Effector memory CD4-positive, alpha-beta T cell (primary cell): Measurements from ENCODE around the gene TMEM250.

Source experiments
- DNase-seq, 3 donors: peaks; one replicate each; pipeline ENCODE4 v3.0.0-alpha.2; 2020
- H3K27ac ChIP-seq: 2 replicates; pipeline ENCODE4 v1.7.0; 2013; ENCODE audit warnings: mild to moderate bottlenecking, low read length, moderate library complexity; ENCODE audit not compliant: insufficient read depth, poor library complexity, severe bottlenecking
- H3K27me3 ChIP-seq: replicated peaks from 2 replicates; pipeline ENCODE4 v1.7.0; 2013; ENCODE audit warnings: mild to moderate bottlenecking, low read length; ENCODE audit not compliant: insufficient read depth, control insufficient read depth, poor library complexity, severe bottlenecking
- H3K36me3 ChIP-seq: 2 replicates; pipeline ENCODE4 v1.7.0; 2013; ENCODE audit warnings: mild to moderate bottlenecking, low read length, moderate library complexity; ENCODE audit not compliant: control insufficient read depth, insufficient read depth
- H3K4me1 ChIP-seq: 2 replicates; pipeline ENCODE4 v1.7.0; 2013; ENCODE audit warnings: low read length, mild to moderate bottlenecking; ENCODE audit not compliant: control insufficient read depth, insufficient read depth, poor library complexity, severe bottlenecking
- H3K4me3 ChIP-seq: 2 replicates; pipeline ENCODE4 v1.7.0; 2013; ENCODE audit warnings: low read length, low read depth, mild to moderate bottlenecking; ENCODE audit not compliant: insufficient read depth, poor library complexity, severe bottlenecking
- H3K9me3 ChIP-seq: 2 replicates; pipeline ENCODE4 v1.7.0; 2013; ENCODE audit warnings: mild to moderate bottlenecking, low read length, moderate library complexity; ENCODE audit not compliant: control insufficient read depth

The TMEM250 gene

GRCh38 chr9:136088481-136088938 lies 30.2 kb downstream of the TMEM250 start:
- DNase-seq = no peak
- Histone ChIP-seq H3K36me3 (no peaks in the 10 kb centered on the region), H3K4me3 (no peak overlapping the region), H3K4me1 (peaks cover 11% of the 10 kb centered on the region), H3K27ac (no peak overlapping the region), H3K9me3 (no peaks in the 10 kb centered on the region), H3K27me3 (no peaks in the 10 kb centered on the region)

GRCh38 chr9:136087741-136088480 lies 30.8 kb downstream of the TMEM250 start:
- no peaks in the 10 kb centered on the region for H3K36me3 ChIP-seq
- no peak overlapping the region for H3K27ac ChIP-seq
- peaks cover 8% of the 10 kb centered on the region for H3K4me1 ChIP-seq
- no peaks in the 10 kb centered on the region for H3K27me3 ChIP-seq
- DNase-seq = no peak
- no peak overlapping the region for H3K4me3 ChIP-seq
- H3K9me3 ChIP-seq = no peaks in the 10 kb centered on the region

- no peaks in the 10 kb centered on the region for H3K27me3 ChIP-seq
- no peak overlapping the region for H3K4me3 ChIP-seq
- no peak overlapping the region for H3K27ac ChIP-seq
- H3K9me3 ChIP-seq = no peaks in the 10 kb centered on the region
- no peak for DNase-seq
- H3K36me3 ChIP-seq = no peaks in the 10 kb centered on the region
- peaks cover 8% of the 10 kb centered on the region for H3K4me1 ChIP-seq
Observed at GRCh38 chr9:136086951-136087740, 31.5 kb downstream of the TMEM250 start.

- H3K4me1 ChIP-seq = peaks cover 8% of the 10 kb centered on the region
- no peaks in the 10 kb centered on the region for H3K27me3 ChIP-seq
- H3K4me3 ChIP-seq = no peak overlapping the region
- no peak overlapping the region for H3K27ac ChIP-seq
- no peaks in the 10 kb centered on the region for H3K9me3 ChIP-seq
- H3K36me3 ChIP-seq = no peaks in the 10 kb centered on the region
- DNase-seq = no peak
Observed at GRCh38 chr9:136086213-136086881, 32.3 kb downstream of the TMEM250 start.

GRCh38 chr9:136085815-136086212 lies 32.9 kb downstream of the TMEM250 start:
- H3K27me3 ChIP-seq = no peaks in the 10 kb centered on the region
- no peaks in the 10 kb centered on the region for H3K36me3 ChIP-seq
- H3K9me3 ChIP-seq = no peaks in the 10 kb centered on the region
- no peak overlapping the region for H3K4me3 ChIP-seq
- DNase-seq = no peak
- H3K4me1 ChIP-seq = peaks cover 8% of the 10 kb centered on the region
- no peak overlapping the region for H3K27ac ChIP-seq

GRCh38 chr9:136084063-136084944 lies 34.4 kb downstream of the TMEM250 start:
- Histone ChIP-seq H3K27me3 (no peaks in the 10 kb centered on the region), H3K27ac (no peak overlapping the region), H3K4me1 (peaks cover 8% of the 10 kb centered on the region), H3K4me3 (no peak overlapping the region), H3K36me3 (no peaks in the 10 kb centered on the region), H3K9me3 (no peaks in the 10 kb centered on the region)
- no peak for DNase-seq

GRCh38 chr9:136083558-136084062 lies 35.1 kb downstream of the TMEM250 start:
- no peaks in the 10 kb centered on the region for H3K36me3 ChIP-seq
- no peak overlapping the region for H3K4me3 ChIP-seq
- no peak for DNase-seq
- no peaks in the 10 kb centered on the region for H3K9me3 ChIP-seq
- H3K4me1 ChIP-seq = peaks cover 4% of the 10 kb centered on the region
- no peak overlapping the region for H3K27ac ChIP-seq
- H3K27me3 ChIP-seq = no peaks in the 10 kb centered on the region

- no peak for DNase-seq
- Histone ChIP-seq H3K27ac (no peak overlapping the region), H3K36me3 (no peaks in the 10 kb centered on the region), H3K27me3 (no peaks in the 10 kb centered on the region), H3K9me3 (no peaks in the 10 kb centered on the region), H3K4me3 (no peak overlapping the region), H3K4me1 (peaks cover 2% of the 10 kb centered on the region)
Observed at GRCh38 chr9:136082496-136083361, 35.9 kb downstream of the TMEM250 start.
